OCI-LY3 (cell line): ENCODE results near the gene POLL.

Experiments used
- H2AFZ ChIP-seq: fragments of 200-600, 300-600 bp; shearing (Covaris generic); 2 replicates; pipeline ENCODE4 v1.6.0; 2014; ENCODE audit warnings: antibody characterized with exemption, low read depth, low read length
- H3K27ac ChIP-seq: fragments of 200-600, 300-600 bp; sonication (generic); 2 replicates; pipeline ENCODE4 v1.5.1; 2014; ENCODE audit warnings: mild to moderate bottlenecking, low read length, moderate library complexity, mixed read lengths
- H3K27me3 ChIP-seq: fragments of 200-600, 300-600 bp; sonication (generic); 2 replicates; pipeline ENCODE4 v1.6.1; 2014; ENCODE audit warnings: low read depth, low read length, mixed read lengths
- H3K36me3 ChIP-seq: fragments of 200-600, 300-600 bp; sonication (generic); replicated peaks from 2 replicates; pipeline ENCODE3; 2014; ENCODE audit warnings: low read depth, low read length, mixed read lengths
- H3K4me1 ChIP-seq: fragments of 300-600, 200-600 bp; sonication (generic); 2 replicates; pipeline ENCODE4 v1.6.1; 2014; ENCODE audit warnings: low read length, mixed read lengths
- H3K4me2 ChIP-seq: fragments of 200-600, 300-600 bp; sonication (generic); 2 replicates; pipeline ENCODE4 v1.6.1; 2014; ENCODE audit warnings: low read length, mixed read lengths
- H3K4me3 ChIP-seq: fragments of 300-600, 200-600 bp; sonication (generic); 2 replicates; pipeline ENCODE4 v1.5.1; 2014; ENCODE audit warnings: antibody characterized with exemption, mild to moderate bottlenecking, low read length, moderate library complexity
- H3K79me2 ChIP-seq: fragments of 300-600, 200-600 bp; shearing (Covaris generic); 2 replicates; pipeline ENCODE4 v1.6.1; 2014; ENCODE audit warnings: mild to moderate bottlenecking, low read length, mixed read lengths
- H3K9ac ChIP-seq: fragments of 300-600, 200-600 bp; shearing (Covaris generic); 2 replicates; pipeline ENCODE4 v1.6.0; 2014; ENCODE audit warnings: mild to moderate bottlenecking, low read length, moderate library complexity
- H3K9me3 ChIP-seq: fragments of 200-600, 300-600 bp; shearing (Covaris generic); 2 replicates; pipeline ENCODE4 v1.6.1; 2014; ENCODE audit warnings: low read length, mixed read lengths; ENCODE audit not compliant: insufficient read depth
- H4K20me1 ChIP-seq: fragments of 200-600, 300-600 bp; sonication (generic); 2 replicates; pipeline ENCODE4 v1.6.1; 2016; ENCODE audit warnings: low read length, mixed read lengths; ENCODE audit not compliant: insufficient read depth
- CTCF ChIP-seq: fragments of 200-600, 300-600 bp; sonication (generic); IDR thresholded peaks from 2 replicates; pipeline ENCODE4 v1.5.1; 2014; ENCODE audit warnings: antibody characterized with exemption, low read length, low read depth
- EZH2phosphoT487 ChIP-seq: fragments of 200-600 bp; shearing (Covaris generic); IDR thresholded peaks from 2 replicates; pipeline ENCODE4 v1.6.1; 2018; ENCODE audit warnings: antibody characterized with exemption, mixed run types, low read depth

The POLL gene

DNA sequence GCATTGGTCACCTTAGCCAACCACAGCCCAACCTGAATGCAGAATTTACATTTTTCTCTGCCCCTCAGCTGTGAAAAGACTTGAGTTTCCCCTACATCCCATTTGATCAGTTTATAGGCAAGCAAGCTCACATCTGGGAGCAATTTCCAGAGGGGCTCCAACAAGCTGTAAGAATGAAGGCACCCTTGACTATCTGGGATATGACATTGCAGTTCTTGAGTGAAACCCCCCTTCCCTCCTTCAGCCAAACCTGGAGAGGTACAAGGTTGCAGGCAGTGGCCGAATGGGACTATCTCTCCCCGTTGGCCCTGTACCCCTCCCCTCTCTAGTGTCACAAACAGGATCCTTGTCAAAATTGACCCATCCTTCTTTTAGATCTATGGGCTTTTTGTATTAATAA is 30.5 kb downstream of the POLL start:
- no peaks in the 10 kb centered on the region for H3K27me3 ChIP-seq
- H3K27ac ChIP-seq: no peak overlapping the region
- TF ChIP-seq CTCF: no peak
- TF ChIP-seq EZH2phosphoT487: no peak
- no peaks in the 10 kb centered on the region for H3K36me3 ChIP-seq
- H3K79me2 ChIP-seq: no peaks in the 10 kb centered on the region
- no peak overlapping the region for H2AFZ ChIP-seq
- no peak overlapping the region for H3K4me2 ChIP-seq
- H3K9ac ChIP-seq: no peak overlapping the region
- H4K20me1 ChIP-seq: no peaks in the 10 kb centered on the region
- no peak overlapping the region for H3K4me3 ChIP-seq
- no peaks in the 10 kb centered on the region for H3K9me3 ChIP-seq
- H3K4me1 ChIP-seq: no peaks in the 10 kb centered on the region

GRCh38 chr10:101552442-101552841 is 35.6 kb downstream of the POLL start:
- TF ChIP-seq CTCF (no peak), EZH2phosphoT487 (no peak)
- H3K27me3 ChIP-seq: no peaks in the 10 kb centered on the region
- no peaks in the 10 kb centered on the region for H4K20me1 ChIP-seq

GRCh38 chr10:101550965-101551364 is 37.1 kb downstream of the POLL start:
- no peak overlapping the region for H3K4me2 ChIP-seq
- H3K27me3 ChIP-seq: no peaks in the 10 kb centered on the region
- no peaks in the 10 kb centered on the region for H3K79me2 ChIP-seq
- no peaks in the 10 kb centered on the region for H3K9me3 ChIP-seq
- no peaks in the 10 kb centered on the region for H4K20me1 ChIP-seq
- no peaks in the 10 kb centered on the region for H3K36me3 ChIP-seq
- no peaks in the 10 kb centered on the region for H3K4me1 ChIP-seq
- no peak overlapping the region for H3K4me3 ChIP-seq
- H2AFZ ChIP-seq: no peak overlapping the region
- TF ChIP-seq EZH2phosphoT487: no peak
- TF ChIP-seq CTCF: no peak
- H3K9ac ChIP-seq: no peak overlapping the region
- H3K27ac ChIP-seq: no peak overlapping the region

More at GRCh38 chr10:101552442-101552841, 35.6 kb downstream of the POLL start:
- H3K79me2 ChIP-seq: no peaks in the 10 kb centered on the region
- no peak overlapping the region for H3K9ac ChIP-seq
- H3K27ac ChIP-seq: no peak overlapping the region
- H3K4me3 ChIP-seq: no peak overlapping the region
- H2AFZ ChIP-seq: no peak overlapping the region
- no peaks in the 10 kb centered on the region for H3K36me3 ChIP-seq
- no peak overlapping the region for H3K4me2 ChIP-seq
- H3K4me1 ChIP-seq: no peaks in the 10 kb centered on the region
- H3K9me3 ChIP-seq: no peaks in the 10 kb centered on the region

DNA sequence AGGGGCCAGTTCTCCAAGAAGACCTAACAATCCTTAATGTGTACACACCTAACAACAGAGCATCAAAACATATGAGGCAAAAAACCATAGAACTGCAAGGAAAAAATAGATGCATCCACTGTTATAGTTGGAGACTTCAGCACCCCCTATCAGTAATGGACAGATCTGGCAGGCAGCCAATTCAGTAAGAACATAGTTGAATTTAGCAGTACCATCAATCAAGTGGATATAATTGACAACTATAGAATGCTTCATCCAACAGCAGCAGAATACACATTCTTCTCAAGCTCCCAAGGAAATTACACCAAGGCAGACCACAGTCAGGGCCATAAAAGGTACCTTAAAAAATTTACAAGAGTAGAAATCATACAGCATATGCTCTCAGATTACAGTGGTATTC is 42.2 kb downstream of the POLL start:
- Histone ChIP-seq H2AFZ (no peak overlapping the region), H3K4me1 (no peaks in the 10 kb centered on the region), H3K9me3 (no peaks in the 10 kb centered on the region), H3K4me2 (no peak overlapping the region), H3K4me3 (no peak overlapping the region), H3K27me3 (no peaks in the 10 kb centered on the region), H4K20me1 (no peaks in the 10 kb centered on the region), H3K9ac (no peak overlapping the region), H3K36me3 (no peaks in the 10 kb centered on the region), H3K79me2 (no peaks in the 10 kb centered on the region), H3K27ac (no peak overlapping the region)
- TF ChIP-seq CTCF: no peak
- TF ChIP-seq EZH2phosphoT487: no peak
